AG09309 (cell line): ENCODE measurements around the gene MAB21L1.

Source experiments
- DNase-seq: peaks from one replicate; pipeline ENCODE4 v3.0.0-alpha.2; 2010; ENCODE audit warnings: low read depth
- H3K4me3 ChIP-seq: 2 replicates; pipeline ENCODE4 v1.5.1; 2011; ENCODE audit warnings: mild to moderate bottlenecking, low read depth, low read length, moderate library complexity; ENCODE audit not compliant: control insufficient read depth
- CTCF ChIP-seq: IDR thresholded peaks from 2 replicates; pipeline ENCODE4 v1.5.1; 2011; ENCODE audit warnings: mild to moderate bottlenecking, low read depth, low read length, inconsistent platforms; ENCODE audit not compliant: insufficient read depth, control insufficient read depth; ENCODE audit errors: missing control alignments

Gene MAB21L1

GRCh38 chr13:35502456-35502855, 26.0 kb upstream of the MAB21L1 start:
- DNase-seq, result no peak
- TF ChIP-seq CTCF, result no peak
- H3K4me3 ChIP-seq, result no peak overlapping the region

GRCh38 chr13:35501661-35502235, 25.3 kb upstream of the MAB21L1 start:
- no peak for DNase-seq
- no peak overlapping the region for H3K4me3 ChIP-seq
- no peak for TF ChIP-seq CTCF

- TF ChIP-seq CTCF, result no peak
- H3K4me3 ChIP-seq, result no peak overlapping the region
- no peak for DNase-seq
Measured at GRCh38 chr13:35500144-35500543, 23.7 kb upstream of the MAB21L1 start.

- TF ChIP-seq CTCF, result no peak
- DNase-seq, result no peak
- no peak overlapping the region for H3K4me3 ChIP-seq
Measured at GRCh38 chr13:35499676-35500075, 23.2 kb upstream of the MAB21L1 start.

GRCh38 chr13:35499196-35499662, 22.7 kb upstream of the MAB21L1 start:
- DNase-seq, result no peak
- TF ChIP-seq CTCF, result no peak

GRCh38 chr13:35498231-35498630, 21.7 kb upstream of the MAB21L1 start:
- no peak for TF ChIP-seq CTCF
- H3K4me3 ChIP-seq, result no peak overlapping the region
- DNase-seq, result no peak

More at GRCh38 chr13:35499196-35499662, 22.7 kb upstream of the MAB21L1 start:
- no peak overlapping the region for H3K4me3 ChIP-seq
